RCC 7860 (cell line): ENCODE data around the gene ZC3H12A.

Source experiments
- DNase-seq: peaks from one replicate; pipeline ENCODE4 v3.0.0-alpha.2; 2015; ENCODE audit warnings: low spot score
- FAIRE-seq: peaks from 2 replicates; lab custom pipeline; 2012; peaks lifted over from hg19 to GRCh38; lab: Jason Lieb, UNC

The ZC3H12A gene

GRCh38 chr1:37474046-37474696 lies at the start of gene ZC3H12A:
TSS of gene ZC3H12A (plus strand) at chr1:37474580. CDS start at chr1:37475497, 917 bp downstream.
- DNase-seq (peak; percentile 81), FAIRE-seq (no peak)

DNA sequence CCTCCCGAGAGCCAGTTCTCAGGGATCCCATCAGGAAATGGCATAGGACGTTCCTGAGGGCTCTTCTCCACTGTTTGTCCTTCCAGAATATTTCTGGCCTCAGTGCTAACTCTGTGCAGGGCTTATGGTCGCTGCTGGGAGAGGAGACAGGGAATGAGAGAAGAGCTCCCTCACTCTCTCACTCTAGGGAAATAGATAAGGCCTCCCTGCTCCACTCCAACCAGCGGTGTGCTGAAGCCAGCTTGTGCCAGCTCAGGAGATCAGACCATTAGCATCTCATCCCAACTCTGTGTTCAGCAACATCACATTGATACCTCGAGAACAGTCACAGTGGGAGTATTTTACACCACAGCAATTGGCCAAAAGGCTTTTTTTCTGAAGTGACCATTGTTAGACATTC lies 49.2 kb upstream of the ZC3H12A start:
- DNase-seq (no peak), FAIRE-seq (no peak)

DNA sequence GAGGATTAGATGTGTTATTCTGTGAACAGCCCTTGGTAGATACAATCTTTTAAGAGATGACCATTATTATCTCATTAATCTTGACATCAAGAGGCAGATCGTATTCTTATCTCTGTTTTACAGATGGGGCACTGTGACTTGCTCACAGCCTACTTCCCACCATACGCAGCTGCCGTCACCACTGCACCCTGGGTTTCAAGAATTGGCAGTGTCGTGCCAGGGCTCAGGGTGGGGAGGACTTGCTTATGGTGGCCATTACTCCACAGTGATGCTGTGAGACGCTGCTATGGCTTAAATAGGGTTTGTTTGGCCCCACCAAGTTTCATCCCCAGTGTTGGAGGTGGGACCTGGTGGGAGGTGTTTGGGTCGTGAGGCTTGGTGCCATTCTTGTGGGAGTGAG lies 45.4 kb upstream of the ZC3H12A start:
- DNase-seq (no peak), FAIRE-seq (no peak)

DNA sequence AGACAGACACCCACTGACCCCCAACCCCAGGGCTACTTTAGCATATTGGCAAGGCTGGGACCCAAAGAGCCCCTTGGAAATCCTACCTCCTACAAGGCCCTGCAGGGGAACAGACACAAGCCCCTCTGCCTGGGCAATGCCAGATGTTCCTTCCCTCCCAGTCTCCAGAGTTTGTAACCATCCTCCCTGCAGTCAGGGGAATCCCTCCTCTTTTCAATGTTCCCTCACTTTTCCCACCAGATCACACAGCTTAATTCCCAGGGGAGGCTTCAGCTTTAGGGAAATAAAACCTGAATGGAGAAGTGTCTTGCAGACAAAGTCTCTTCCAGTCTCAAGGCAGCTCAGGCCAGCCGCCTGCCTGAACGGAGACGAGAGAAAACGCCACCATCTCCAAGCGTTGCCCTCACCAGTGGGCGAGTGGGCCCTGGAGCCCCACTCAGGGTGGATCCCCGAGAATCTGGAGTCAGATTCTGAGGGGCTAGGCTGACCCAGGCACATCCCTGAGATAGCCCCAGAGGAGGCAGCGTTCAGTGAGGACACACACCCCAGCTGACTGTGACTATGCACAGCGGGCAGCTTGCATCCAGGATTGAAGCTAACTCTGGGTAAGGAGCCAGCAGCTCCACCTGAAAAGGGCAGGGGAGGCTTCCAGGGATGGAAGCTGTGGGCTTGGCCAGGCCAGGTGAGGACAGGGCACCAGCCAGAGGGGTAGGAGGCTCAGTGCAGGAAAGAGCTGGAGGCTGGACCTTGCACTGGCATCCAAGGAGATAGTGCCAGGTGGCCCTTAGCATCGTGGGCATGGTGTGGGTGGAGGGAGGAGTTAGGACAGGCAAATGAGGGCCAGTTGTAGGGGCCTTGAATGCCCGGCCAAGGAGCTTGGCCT lies 44.0 kb upstream of the ZC3H12A start:
- FAIRE-seq, result no peak
- DNase-seq, result no peak

GRCh38 chr1:37432716-37433115 lies 41.7 kb upstream of the ZC3H12A start:
- no peak for FAIRE-seq
- no peak for DNase-seq

DNA sequence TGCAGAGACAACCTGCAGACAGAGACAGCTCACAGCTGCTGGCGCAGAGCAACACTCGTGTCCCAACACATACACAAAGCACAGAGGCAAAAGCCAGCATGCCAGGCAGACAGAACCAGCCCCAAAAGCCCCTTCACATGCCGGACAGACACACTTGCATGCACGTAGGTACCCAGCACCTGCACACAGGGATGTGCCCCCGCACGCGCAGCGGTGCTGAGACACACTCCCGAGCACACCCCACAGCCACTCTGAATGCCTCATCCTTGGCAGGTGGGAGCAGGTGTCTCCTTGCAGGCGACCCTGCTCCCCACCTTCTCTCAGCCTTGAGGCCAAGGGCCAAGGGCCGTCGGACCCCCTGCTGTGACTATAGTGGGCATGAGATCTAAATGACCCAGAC lies 41.2 kb upstream of the ZC3H12A start:
- FAIRE-seq, result no peak
- DNase-seq, result no peak

DNA sequence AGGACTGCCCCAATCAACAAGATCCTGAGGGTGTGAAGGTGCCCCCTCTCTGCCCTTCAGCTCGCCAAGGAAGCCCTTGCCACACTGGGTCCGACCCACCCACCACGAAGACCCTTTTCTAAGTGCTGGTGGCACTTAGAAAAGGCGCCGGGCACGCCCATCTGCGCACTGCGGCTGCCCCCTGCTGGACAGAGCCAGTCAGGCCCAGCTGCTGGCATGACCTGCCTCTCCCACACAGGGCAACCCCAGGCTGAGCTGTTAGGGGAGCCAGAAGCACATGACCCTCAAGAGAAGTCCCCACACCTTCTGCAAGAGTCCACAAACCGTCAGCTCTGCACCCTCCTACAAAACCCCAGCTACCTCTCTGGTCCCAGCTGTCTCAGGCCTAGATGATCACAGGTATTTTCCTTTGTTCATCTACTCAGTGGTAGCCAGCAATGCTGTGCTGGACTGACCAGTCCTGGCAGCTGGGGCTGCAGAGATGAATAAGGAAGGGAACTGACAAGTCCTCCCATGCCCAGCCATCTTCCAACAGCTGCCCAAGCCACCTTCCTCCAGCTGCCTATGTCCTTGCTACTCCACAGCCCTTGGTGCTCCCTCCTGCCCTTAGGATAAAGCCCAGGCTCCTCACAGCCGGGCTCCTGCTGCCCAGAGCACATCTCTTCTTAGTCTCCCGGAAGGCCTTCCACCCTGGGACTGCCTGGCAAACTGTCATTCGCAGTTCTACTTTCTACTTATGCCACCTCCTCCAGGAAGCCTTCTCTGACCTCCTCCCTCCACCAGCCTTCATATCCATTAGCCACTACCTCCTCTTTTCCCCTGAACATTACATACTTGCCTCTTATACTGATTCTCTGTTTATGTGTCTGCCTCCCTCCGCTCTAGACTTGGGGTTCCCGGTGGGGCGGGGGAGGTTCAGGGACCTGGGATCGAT lies 39.8 kb upstream of the ZC3H12A start:
- FAIRE-seq, result no peak
- no peak for DNase-seq

GRCh38 chr1:37437087-37437486 lies 37.3 kb upstream of the ZC3H12A start:
- no peak for DNase-seq
- no peak for FAIRE-seq

- no peak for DNase-seq
- FAIRE-seq, result no peak
Measured at GRCh38 chr1:37438037-37438868, 36.1 kb upstream of the ZC3H12A start.

GRCh38 chr1:37438869-37439343 lies 35.5 kb upstream of the ZC3H12A start:
- FAIRE-seq, result no peak
- no peak for DNase-seq

DNA sequence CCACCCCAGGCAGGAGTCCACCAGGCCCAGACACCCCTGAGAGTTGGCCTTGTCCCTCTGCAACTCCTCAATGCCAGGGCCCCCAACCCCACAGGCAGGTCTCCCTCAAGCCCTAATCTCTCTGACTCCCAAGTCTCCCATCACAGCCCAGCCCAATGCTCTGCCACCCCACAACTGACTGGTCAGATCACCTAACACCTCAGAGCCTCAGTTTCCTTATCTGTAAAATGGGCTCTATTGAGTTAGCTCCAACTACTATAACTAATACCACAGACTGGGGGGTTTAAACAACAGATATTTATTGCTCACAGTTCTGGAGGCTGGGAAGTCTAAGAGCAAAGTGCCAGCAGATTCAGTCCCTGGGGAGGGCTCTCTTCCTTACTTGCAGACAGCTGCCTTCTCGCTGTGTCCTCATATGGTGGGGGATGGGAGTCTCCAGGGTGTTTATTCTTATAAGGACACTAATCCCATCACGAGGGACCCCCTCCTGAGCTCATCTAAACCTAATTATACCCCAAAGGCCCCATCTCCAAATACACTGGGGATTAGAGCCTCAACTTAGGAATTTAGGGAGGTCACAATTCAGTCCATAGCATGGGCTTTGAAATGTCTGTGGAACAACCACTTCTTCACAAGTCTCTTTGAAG lies 34.9 kb upstream of the ZC3H12A start:
- no peak for FAIRE-seq
- DNase-seq, result no peak

DNA sequence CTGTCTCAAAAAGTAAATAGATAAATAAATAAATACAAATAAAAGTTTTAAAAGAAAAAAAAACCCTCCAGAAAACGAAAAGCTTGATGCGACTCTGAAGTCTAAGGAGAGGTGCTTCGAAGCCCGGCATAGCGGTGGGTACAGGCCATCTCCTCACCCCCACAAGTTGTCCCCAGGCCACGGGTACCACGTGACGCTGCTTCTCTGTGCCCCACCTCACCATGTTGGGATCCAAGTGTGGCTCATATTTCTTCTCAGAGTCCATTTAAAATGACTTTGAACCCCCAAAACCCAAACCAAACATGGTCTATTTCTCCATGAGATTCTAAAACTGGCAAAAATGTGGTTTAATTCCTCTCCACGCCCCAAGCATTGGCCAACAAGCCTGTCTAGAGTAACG lies 32.9 kb upstream of the ZC3H12A start:
- FAIRE-seq (no peak), DNase-seq (no peak)

DNA sequence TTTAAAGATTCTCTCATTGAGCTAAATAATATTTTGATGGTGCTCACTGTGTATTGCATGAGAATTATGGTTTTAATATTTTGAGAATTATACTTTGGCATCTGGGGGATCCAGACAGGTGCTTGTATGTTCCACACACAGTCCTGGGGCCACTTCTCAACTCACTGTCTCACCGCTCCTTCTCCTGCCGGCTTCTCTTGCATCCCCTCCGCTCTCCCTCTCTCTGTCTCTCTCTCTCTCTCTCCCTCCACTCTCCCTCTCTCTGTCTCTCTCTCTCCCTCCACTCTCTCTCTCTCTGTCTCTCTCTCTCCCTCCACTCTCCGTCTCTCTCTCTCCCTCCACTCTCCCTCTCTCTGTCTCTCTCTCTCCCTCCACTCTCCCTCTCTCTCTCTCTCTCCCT lies 32.2 kb upstream of the ZC3H12A start:
- FAIRE-seq, result no peak
- no peak for DNase-seq

DNA sequence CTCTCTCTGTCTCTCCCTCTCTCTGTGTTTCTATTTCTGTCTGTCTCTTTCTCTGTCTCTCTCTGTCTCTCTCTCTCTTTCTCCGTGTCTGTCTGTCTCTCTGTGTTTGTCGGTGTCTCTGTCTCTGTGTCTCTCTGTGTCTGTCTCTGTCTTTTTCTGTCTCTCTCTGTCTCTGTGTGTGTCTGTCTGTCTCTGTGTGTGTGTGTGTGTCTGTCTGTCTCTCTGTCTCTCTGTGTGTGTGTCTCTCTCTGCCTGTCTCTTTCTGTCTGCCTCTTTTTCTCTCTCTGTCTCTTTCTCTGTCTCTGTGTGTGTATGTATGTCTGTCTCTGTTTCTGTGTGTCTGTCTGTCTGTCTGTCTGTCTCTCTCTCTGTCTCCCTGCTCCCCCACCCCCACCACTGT lies 31.7 kb upstream of the ZC3H12A start:
- DNase-seq, result no peak
- FAIRE-seq, result no peak

DNA sequence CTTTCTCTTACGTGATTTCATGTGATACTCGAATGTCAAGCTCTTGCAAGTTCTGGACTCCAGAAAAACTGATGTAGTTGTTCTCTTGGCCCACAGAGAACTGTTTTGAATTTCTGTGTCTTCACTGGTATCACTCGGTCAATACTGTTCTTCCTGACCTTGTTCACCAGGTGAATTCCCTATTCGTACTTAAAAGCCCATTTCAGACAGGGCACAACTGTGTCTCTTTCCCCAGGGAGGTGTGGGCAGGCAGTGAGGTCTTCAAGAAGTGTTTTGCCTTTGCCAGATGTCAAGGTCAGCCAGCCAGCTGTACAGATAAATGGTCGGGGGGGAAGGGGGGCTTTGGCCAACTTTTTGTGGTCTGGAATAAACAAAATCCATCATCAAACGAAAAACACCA lies 27.5 kb upstream of the ZC3H12A start:
- no peak for FAIRE-seq
- DNase-seq, result no peak

DNA sequence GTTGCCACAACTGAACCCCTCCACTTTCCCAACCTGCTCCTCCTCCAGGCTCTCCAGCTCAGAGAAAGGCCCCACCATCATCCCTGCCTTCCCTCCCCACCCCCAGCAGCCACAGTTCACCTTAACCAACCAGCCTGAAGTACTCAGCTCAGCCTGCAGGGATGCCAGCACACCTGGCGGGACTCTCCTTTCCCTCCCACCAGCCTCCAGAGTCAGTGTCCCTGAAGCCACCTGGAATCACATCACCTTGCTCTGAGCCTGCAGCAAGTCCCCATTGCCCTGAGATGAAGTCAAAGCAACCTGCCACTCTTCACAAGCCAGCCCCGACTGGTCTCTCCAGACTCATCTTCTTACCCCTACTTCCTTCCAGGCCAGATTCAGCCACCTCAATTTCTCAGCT lies 26.2 kb upstream of the ZC3H12A start:
- DNase-seq, result no peak
- no peak for FAIRE-seq

GRCh38 chr1:37448691-37449417 lies 25.5 kb upstream of the ZC3H12A start:
- FAIRE-seq (no peak), DNase-seq (no peak)

GRCh38 chr1:37449936-37450335 lies 24.4 kb upstream of the ZC3H12A start:
- no peak for DNase-seq
- no peak for FAIRE-seq

- FAIRE-seq, result no peak
- DNase-seq, result no peak
Measured at GRCh38 chr1:37452416-37452815, 22.0 kb upstream of the ZC3H12A start.
